A549 (cell line): ENCODE measurements around the gene ST8SIA5.

ENCODE experiments used
- CEBPB ChIP-seq, 2 experiments: fragments of >200 bp in 1 of 2; sonication (Bioruptor Twin) in 1 of 2; formaldehyde crosslinking in 1 of 2; IDR thresholded peaks; 2 replicates each; pipeline ENCODE4 v1.6.1; 2012 to 2016
- CHD2 ChIP-seq: fragments of 150-350 bp; IDR thresholded peaks from 2 replicates; pipeline ENCODE4 v1.6.1; 2014; ENCODE audit warnings: low read length; ENCODE audit not compliant: partially characterized antibody
- CTCF ChIP-seq: fragments of >200 bp; sonication (Bioruptor Twin); formaldehyde crosslinking; IDR thresholded peaks from 3 replicates; pipeline ENCODE4 v1.5.1; 2016
- EP300 ChIP-seq, 2 experiments: fragments of >200 bp; sonication (Bioruptor Twin); formaldehyde crosslinking; IDR thresholded peaks; 2 replicates in 1 of 2; 3 replicates in 1 of 2; pipeline ENCODE4 v1.6.1; 2016 to 2017
- HOXA7 ChIP-seq: fragments of 250-450 bp; sonication (Bioruptor Pico); IDR thresholded peaks from 2 replicates; pipeline ENCODE4 v1.5.0; 2020; ENCODE audit warnings: mild to moderate bottlenecking, moderate library complexity
- MAFK ChIP-seq: fragments of 450-650 bp; IDR thresholded peaks from 2 replicates; pipeline ENCODE4 v1.6.1; 2014; ENCODE audit not compliant: partially characterized antibody
- MAX ChIP-seq: IDR thresholded peaks from 2 replicates; pipeline ENCODE4 v1.6.1; 2012
- POLR2A ChIP-seq: IDR thresholded peaks from 2 replicates; pipeline ENCODE4 v1.6.1; 2012; ENCODE audit warnings: mild to moderate bottlenecking, low read length
- POLR2AphosphoS2 ChIP-seq: conservative IDR thresholded peaks from 2 replicates; pipeline ENCODE4 v1.6.1; 2012; ENCODE audit warnings: low read length, improper control_type of control experiment, inconsistent platforms
- RAD21 ChIP-seq, 2 experiments: fragments of >200 bp in 1 of 2; sonication (Bioruptor Twin) in 1 of 2; formaldehyde crosslinking in 1 of 2; IDR thresholded peaks in 1 of 2; conservative IDR thresholded peaks in 1 of 2; 2 replicates in 1 of 2; 3 replicates in 1 of 2; pipeline ENCODE4 v1.6.1; 2012 to 2018; ENCODE audit warnings: inconsistent platforms in 1 of 2
- REST ChIP-seq: fragments of 200-600 bp; sonication (generic); IDR thresholded peaks from 2 replicates; pipeline ENCODE4 v1.6.1; 2016; ENCODE audit warnings: antibody characterized with exemption, mild to moderate bottlenecking, moderate library complexity
- SREBF2 ChIP-seq: fragments of 450-650 bp; IDR thresholded peaks from 2 replicates; pipeline ENCODE4 v1.6.1; 2014; ENCODE audit warnings: mild to moderate bottlenecking, moderate library complexity

- TF ChIP-seq RAD21 (conservative IDR thresholded peaks at IDR 0.05 in 1 of 2, IDR thresholded peaks at IDR 0.05 in 1 of 2): no peak
- TF ChIP-seq CTCF: no peak
- no peak for TF ChIP-seq MAX
- no peak for TF ChIP-seq SREBF2
- TF ChIP-seq POLR2AphosphoS2: no peak
- no peak for TF ChIP-seq MAFK
- no peak for TF ChIP-seq CHD2
- TF ChIP-seq HOXA7 (CRISPR knock-in tag): no peak
- no peak for TF ChIP-seq EP300 (IDR thresholded peaks at IDR 0.05)
- no peak for TF ChIP-seq REST
- TF ChIP-seq POLR2A: no peak
- no peak for TF ChIP-seq CEBPB (IDR thresholded peaks at IDR 0.05)
These were observed 117.5 kb downstream of the ST8SIA5 start for GRCh38 chr18:46639386-46639785.
